Fibroblast of lung (primary cell): ENCODE measurements around the gene IL19. TPM values are rescaled to one million over a fixed set of nuclear protein-coding genes. Genes with fewer than 3 reads are reported as not detected.

Source experiments
- DNase-seq, 2 donors: peaks; one replicate each; pipeline versions ENCODE4 v3.0.0 to v3.0.0-alpha.2; 2010; ENCODE audit warnings: low read depth in 2 of 2
- H2AFZ ChIP-seq: 2 replicates; pipeline ENCODE4 v1.5.1; 2012; ENCODE audit warnings: low read length, control low read depth, inconsistent platforms
- H3K27ac ChIP-seq: 2 replicates; pipeline ENCODE4 v1.5.1; 2011; ENCODE audit warnings: low read length, control low read depth; ENCODE audit not compliant: insufficient read depth
- H3K27me3 ChIP-seq: 2 replicates; pipeline ENCODE4 v1.5.1; 2011; ENCODE audit warnings: mild to moderate bottlenecking, low read length; ENCODE audit not compliant: control insufficient read depth, insufficient read depth
- H3K36me3 ChIP-seq: 2 replicates; pipeline ENCODE4 v1.5.1; 2011; ENCODE audit warnings: low read length; ENCODE audit not compliant: control insufficient read depth, insufficient read depth
- H3K4me1 ChIP-seq: 2 replicates; pipeline ENCODE4 v1.5.1; 2011; ENCODE audit warnings: low read length; ENCODE audit not compliant: control insufficient read depth, insufficient read depth; ENCODE audit errors: extremely low read depth
- H3K4me2 ChIP-seq: 2 replicates; pipeline ENCODE4 v1.5.1; 2011; ENCODE audit warnings: low read length, control low read depth; ENCODE audit not compliant: insufficient read depth; ENCODE audit errors: extremely low read depth
- H3K4me3 ChIP-seq, 4 experiments: fragments of 200-600 bp in 1 of 4; sonication (generic) in 1 of 4; replicated peaks in 1 of 4; 2 replicates each; pipeline ENCODE4 v1.5.1; 2011 to 2016; ENCODE audit warnings: low read length in 4 of 4, low read depth in 3 of 4, mild to moderate bottlenecking in 3 of 4, control low read depth in 2 of 4, inconsistent platforms in 1 of 4, mixed read lengths in 1 of 4; ENCODE audit not compliant: insufficient read depth in 1 of 4; ENCODE audit errors: control extremely low read depth in 1 of 4
- H3K79me2 ChIP-seq: 2 replicates; pipeline ENCODE4 v1.5.1; 2012; ENCODE audit warnings: mild to moderate bottlenecking, low read length, inconsistent platforms; ENCODE audit not compliant: control insufficient read depth, insufficient read depth
- H3K9ac ChIP-seq: 2 replicates; pipeline ENCODE4 v1.5.1; 2011; ENCODE audit warnings: mild to moderate bottlenecking, low read length, control low read depth; ENCODE audit not compliant: insufficient read depth
- H3K9me3 ChIP-seq: 2 replicates; pipeline ENCODE4 v1.5.1; 2012; ENCODE audit warnings: low read depth, low read length; ENCODE audit not compliant: control insufficient read depth, insufficient read depth
- H4K20me1 ChIP-seq: 2 replicates; pipeline ENCODE4 v1.5.1; 2011; ENCODE audit warnings: low read length; ENCODE audit not compliant: control insufficient read depth, insufficient read depth; ENCODE audit errors: extremely low read depth
- EZH2 ChIP-seq: IDR thresholded peaks from 2 replicates; pipeline ENCODE4 v1.5.1; 2012; ENCODE audit warnings: low read length, control low read depth, mild to moderate bottlenecking; ENCODE audit errors: missing control alignments
- polyA plus RNA-seq, 2 donors: library from polyadenylated mRNA; depleted of rRNA in 1 of 2; stranded (reverse) in 1 of 2; unstranded in 1 of 2; fragments of >200 nt; gene quantifications; 2 replicates each; pipeline ENCODE4 v1.2.1, GENCODE V29; 2011 to 2012; ENCODE audit warnings: missing spikeins in 1 of 2
- total RNA-seq: library from RNA; depleted of rRNA; stranded (reverse); fragments of >200 nt; gene quantifications from 2 replicates; pipeline ENCODE4 v1.2.1, GENCODE V29; 2014
- TF ChIP-seq, protein P1 (sequence below), 2 donors: IDR thresholded peaks in 1 of 2; conservative IDR thresholded peaks in 1 of 2; 1 replicate in 1 of 2; 2 replicates in 1 of 2; pipeline ENCODE4 v1.5.1; 2011 to 2012; ENCODE audit warnings: low read length in 2 of 2, control low read depth in 1 of 2, inconsistent platforms in 1 of 2, low read depth in 1 of 2, mild to moderate bottlenecking in 1 of 2

Gene IL19
- total and polyA plus RNA-seq, 2 donors (not counting 1 experiment from before 2014, with no cell fraction given), result not detected

DNA sequence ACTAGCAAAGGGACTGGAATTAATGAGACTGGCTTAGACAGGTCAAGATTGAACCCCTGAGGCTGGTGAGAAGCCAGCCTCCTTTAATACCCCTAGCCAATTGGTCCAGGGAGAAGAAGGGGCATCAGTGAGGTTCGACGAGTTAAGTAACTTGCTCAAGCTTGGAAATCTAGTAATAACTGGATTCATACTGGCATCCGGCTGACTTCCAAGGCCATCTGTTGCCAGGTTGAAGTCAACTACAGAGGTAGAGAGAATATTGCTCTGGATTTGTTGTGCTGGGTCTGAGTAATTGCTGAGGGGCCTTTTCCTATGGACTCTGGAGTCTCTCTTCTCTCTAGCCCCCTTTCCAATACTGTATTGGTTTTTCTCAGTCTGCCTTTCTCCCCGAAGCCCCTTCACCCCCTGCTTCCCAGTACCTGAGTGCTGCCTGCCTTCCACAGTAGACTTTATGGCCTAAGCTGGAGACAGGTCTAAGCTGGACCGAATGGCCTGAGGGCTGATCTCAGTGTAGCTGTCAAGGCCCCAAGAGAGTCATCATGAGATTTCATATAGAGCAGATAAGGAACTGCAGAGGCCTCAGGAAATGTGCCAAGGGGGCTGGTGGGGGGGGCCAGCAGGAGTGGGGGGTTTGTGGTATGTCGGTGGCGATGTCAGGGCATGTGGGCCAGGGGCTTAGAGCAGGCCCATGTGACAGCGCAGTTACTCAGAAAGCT is 42.4 kb upstream of the IL19 start:
- Histone ChIP-seq H3K9me3 (no peaks in the 10 kb centered on the region), H2AFZ (no peak overlapping the region), H3K36me3 (peaks cover 18% of the 10 kb centered on the region), H3K9ac (no peak overlapping the region), H3K4me1 (peaks cover 9% of the 10 kb centered on the region), H4K20me1 (peaks cover 7% of the 10 kb centered on the region), H3K4me2 (no peak overlapping the region), H3K27ac (no peak overlapping the region), H3K27me3 (no peaks in the 10 kb centered on the region), H3K79me2 (peaks cover 43% of the 10 kb centered on the region), H3K4me3 (no peak overlapping the region)
- DNase-seq, result no peak
- TF ChIP-seq, protein P1, sequence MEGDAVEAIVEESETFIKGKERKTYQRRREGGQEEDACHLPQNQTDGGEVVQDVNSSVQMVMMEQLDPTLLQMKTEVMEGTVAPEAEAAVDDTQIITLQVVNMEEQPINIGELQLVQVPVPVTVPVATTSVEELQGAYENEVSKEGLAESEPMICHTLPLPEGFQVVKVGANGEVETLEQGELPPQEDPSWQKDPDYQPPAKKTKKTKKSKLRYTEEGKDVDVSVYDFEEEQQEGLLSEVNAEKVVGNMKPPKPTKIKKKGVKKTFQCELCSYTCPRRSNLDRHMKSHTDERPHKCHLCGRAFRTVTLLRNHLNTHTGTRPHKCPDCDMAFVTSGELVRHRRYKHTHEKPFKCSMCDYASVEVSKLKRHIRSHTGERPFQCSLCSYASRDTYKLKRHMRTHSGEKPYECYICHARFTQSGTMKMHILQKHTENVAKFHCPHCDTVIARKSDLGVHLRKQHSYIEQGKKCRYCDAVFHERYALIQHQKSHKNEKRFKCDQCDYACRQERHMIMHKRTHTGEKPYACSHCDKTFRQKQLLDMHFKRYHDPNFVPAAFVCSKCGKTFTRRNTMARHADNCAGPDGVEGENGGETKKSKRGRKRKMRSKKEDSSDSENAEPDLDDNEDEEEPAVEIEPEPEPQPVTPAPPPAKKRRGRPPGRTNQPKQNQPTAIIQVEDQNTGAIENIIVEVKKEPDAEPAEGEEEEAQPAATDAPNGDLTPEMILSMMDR (conservative IDR thresholded peaks at IDR 0.05 in 1 of 2, IDR thresholded peaks at IDR 0.05 in 1 of 2; ENCODE audit: low read depth in 1 of 2, low read length in 2 of 2), result no peak
- no peak for TF ChIP-seq EZH2

DNA sequence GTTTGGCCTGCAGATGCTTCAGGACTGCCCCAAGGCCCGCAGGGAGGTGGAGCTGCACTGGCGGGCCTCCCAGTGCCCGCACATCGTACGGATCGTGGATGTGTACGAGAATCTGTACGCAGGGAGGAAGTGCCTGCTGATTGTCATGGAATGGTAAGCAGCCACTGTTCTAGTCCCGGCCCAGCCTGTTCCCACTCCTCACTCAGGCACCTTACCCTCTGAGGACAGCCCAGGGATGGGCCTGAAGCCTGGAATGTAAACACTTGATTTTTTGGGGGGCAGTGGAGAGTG is 41.9 kb upstream of the IL19 start:
- no peak overlapping the region for H3K4me3 ChIP-seq
- DNase-seq, result no peak
- peaks cover 19% of the 10 kb centered on the region for H3K36me3 ChIP-seq
- H3K79me2 ChIP-seq, result peaks cover 38% of the 10 kb centered on the region
- no peaks in the 10 kb centered on the region for H3K9me3 ChIP-seq
- H3K27me3 ChIP-seq, result no peaks in the 10 kb centered on the region
- no peak overlapping the region for H3K27ac ChIP-seq
- H4K20me1 ChIP-seq, result peaks cover 7% of the 10 kb centered on the region
- no peak for TF ChIP-seq EZH2
- no peak overlapping the region for H3K9ac ChIP-seq
- H2AFZ ChIP-seq, result no peak overlapping the region
- H3K4me1 ChIP-seq, result peaks cover 4% of the 10 kb centered on the region
- H3K4me2 ChIP-seq, result no peak overlapping the region

DNA sequence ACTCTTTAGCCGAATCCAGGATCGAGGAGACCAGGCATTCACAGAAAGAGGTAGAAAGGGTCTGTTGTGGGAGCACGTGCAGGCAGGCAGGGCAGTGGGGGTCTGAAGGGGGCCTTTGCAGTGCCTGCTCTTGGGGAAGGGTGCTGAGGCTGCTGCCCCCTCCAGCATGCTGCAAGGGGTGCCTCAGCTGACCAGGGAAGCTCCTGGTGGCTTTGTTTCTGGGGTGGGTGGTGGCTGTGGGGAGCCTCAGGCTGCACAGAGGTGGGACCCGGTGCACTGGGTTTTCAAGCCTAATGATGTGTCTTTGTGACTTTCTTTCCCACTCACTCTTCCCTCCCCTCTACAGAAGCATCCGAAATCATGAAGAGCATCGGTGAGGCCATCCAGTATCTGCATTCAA is 41.5 kb upstream of the IL19 start:
- DNase-seq, result no peak
- H4K20me1 ChIP-seq, result peaks cover 7% of the 10 kb centered on the region
- H3K36me3 ChIP-seq, result peaks cover 19% of the 10 kb centered on the region
- no peak overlapping the region for H3K4me2 ChIP-seq
- no peak overlapping the region for H3K27ac ChIP-seq
- no peak overlapping the region for H3K4me3 ChIP-seq
- H3K9me3 ChIP-seq, result no peaks in the 10 kb centered on the region
- H3K9ac ChIP-seq, result no peak overlapping the region
- no peaks in the 10 kb centered on the region for H3K27me3 ChIP-seq
- TF ChIP-seq, protein P1 (conservative IDR thresholded peaks at IDR 0.05 in 1 of 2, IDR thresholded peaks at IDR 0.05 in 1 of 2; ENCODE audit: low read depth in 1 of 2, low read length in 2 of 2), result no peak
- no peak for TF ChIP-seq EZH2
- peaks cover 36% of the 10 kb centered on the region for H3K79me2 ChIP-seq
- H3K4me1 ChIP-seq, result no peaks in the 10 kb centered on the region
- H2AFZ ChIP-seq, result no peak overlapping the region
